GM12878 (cell line): ENCODE data around the gene F2RL1. TPM values are rescaled to one million over a fixed set of nuclear protein-coding genes. Genes with fewer than 3 reads are reported as not detected.

Source experiments
- BCL11A ChIP-seq: IDR thresholded peaks from 2 replicates; pipeline ENCODE4 v1.6.1; 2011; ENCODE audit warnings: low read depth, low read length
- CBFB ChIP-seq: IDR thresholded peaks from 2 replicates; pipeline ENCODE4 v1.6.1; 2016; ENCODE audit warnings: antibody characterized with exemption, low read depth
- CBX3 ChIP-seq: fragments of 200-600 bp; sonication (generic); IDR thresholded peaks from 2 replicates; pipeline ENCODE4 v1.6.1; 2016; ENCODE audit warnings: low read depth, borderline replicate concordance
- CHD2 ChIP-seq: IDR thresholded peaks from 2 replicates; pipeline ENCODE4 v1.6.1; 2011; ENCODE audit warnings: low read depth, low read length, improper control_type of control experiment, borderline replicate concordance
- CREM ChIP-seq: IDR thresholded peaks from 2 replicates; pipeline ENCODE4 v1.6.1; 2014; ENCODE audit warnings: antibody characterized with exemption, low read depth
- CTCF ChIP-seq, 3 experiments: IDR thresholded peaks in 2 of 3; conservative IDR thresholded peaks in 1 of 3; 2 replicates each; pipeline ENCODE4 v1.5.1; 2011; ENCODE audit warnings: low read depth in 3 of 3, low read length in 3 of 3, mild to moderate bottlenecking in 3 of 3, control low read depth in 2 of 3, moderate library complexity in 2 of 3, inconsistent platforms in 1 of 3, mixed read lengths in 1 of 3; ENCODE audit not compliant: control insufficient read depth in 2 of 3, insufficient read depth in 1 of 3; ENCODE audit errors: extremely low read depth in 1 of 3
- ESRRA ChIP-seq: IDR thresholded peaks from 2 replicates; pipeline ENCODE4 v1.6.1; 2012; ENCODE audit warnings: mild to moderate bottlenecking, low read length, improper control_type of control experiment
- FOXM1 ChIP-seq: IDR thresholded peaks from 2 replicates; pipeline ENCODE4 v1.6.1; 2012; ENCODE audit warnings: low read depth, mild to moderate bottlenecking, inconsistent platforms, low read length, moderate library complexity
- HDAC6 ChIP-seq: fragments of 200-600 bp; sonication (generic); IDR thresholded peaks from one replicate; pipeline ENCODE4 v1.8.0; 2017; ENCODE audit warnings: antibody characterized with exemption; ENCODE audit not compliant: unreplicated experiment
- IKZF2 ChIP-seq, 2 experiments: fragments of 450-650 bp; IDR thresholded peaks; 2 replicates each; pipeline ENCODE4 v1.6.1; 2017; ENCODE audit warnings: mild to moderate bottlenecking in 2 of 2, moderate library complexity in 2 of 2
- IRF4 ChIP-seq: IDR thresholded peaks from 2 replicates; pipeline ENCODE4 v1.6.1; 2011; ENCODE audit warnings: low read depth, low read length
- JUNB ChIP-seq: IDR thresholded peaks from 2 replicates; pipeline ENCODE4 v1.6.1; 2016; ENCODE audit warnings: antibody characterized with exemption, mild to moderate bottlenecking
- LARP7 ChIP-seq: fragments of 450-650 bp; IDR thresholded peaks from 2 replicates; pipeline ENCODE4 v1.6.1; 2017; ENCODE audit warnings: mild to moderate bottlenecking
- MAX ChIP-seq: IDR thresholded peaks from 2 replicates; pipeline ENCODE4 v1.6.1; 2012; ENCODE audit warnings: low read depth, low read length, improper control_type of control experiment
- RAD21 ChIP-seq: IDR thresholded peaks from 2 replicates; pipeline ENCODE4 v1.6.1; 2011; ENCODE audit warnings: mild to moderate bottlenecking, low read depth, low read length, moderate library complexity; ENCODE audit not compliant: insufficient read depth
- SIX5 ChIP-seq: IDR thresholded peaks from 2 replicates; pipeline ENCODE4 v1.6.1; 2011; ENCODE audit warnings: mild to moderate bottlenecking, low read depth, low read length, moderate library complexity; ENCODE audit not compliant: severe bottlenecking
- SKIL ChIP-seq: fragments of 450-650 bp; IDR thresholded peaks from 2 replicates; pipeline ENCODE4 v1.6.1; 2017; ENCODE audit warnings: mild to moderate bottlenecking, low read depth, inconsistent platforms; ENCODE audit not compliant: poor library complexity, severe bottlenecking
- STAT1 ChIP-seq: fragments of 450-650 bp; conservative IDR thresholded peaks from 2 replicates; pipeline ENCODE4 v1.6.1; 2014; ENCODE audit warnings: antibody characterized with exemption, mild to moderate bottlenecking
- YBX1 ChIP-seq: fragments of 450-650 bp; IDR thresholded peaks from 2 replicates; pipeline ENCODE4 v1.6.1; 2016; ENCODE audit warnings: antibody characterized with exemption
- ZNF274 ChIP-seq: IDR thresholded peaks from one replicate; pipeline ENCODE4 v1.8.0; 2011; ENCODE audit not compliant: insufficient read length, insufficient read depth
- ZNF384 ChIP-seq: IDR thresholded peaks from 2 replicates; pipeline ENCODE4 v1.6.1; 2012; ENCODE audit warnings: low read depth, mild to moderate bottlenecking, low read length, improper control_type of control experiment, borderline replicate concordance
- polyA plus RNA-seq, 11 experiments: library from polyadenylated mRNA; depleted of rRNA in 4 of 11; unstranded in 6 of 11; stranded (reverse) in 5 of 11; fragments of >200 nt; fragmentation: Nextera tagmentation in 4 of 11; fragmentation: Illumina TruSeq in 1 of 11; extraction: Ambion mirVana in 4 of 11; extraction: Trizol in 1 of 11; gene quantifications; 1 replicate in 1 of 11; 2 replicates in 10 of 11; pipeline versions ENCODE4 v1.2.1 to v1.2.3, GENCODE V29; 2011 to 2016; ENCODE audit warnings: inconsistent platforms in 2 of 11, missing spikeins in 2 of 11, low read depth in 1 of 11
- total RNA-seq, 4 experiments: library from RNA; depleted of rRNA in 3 of 4; stranded (reverse); fragments of >200 nt in 3 of 4; fragmentation: Illumina TruSeq in 1 of 4; extraction: Trizol in 1 of 4; gene quantifications; 2 replicates each; pipeline versions ENCODE4 v1.2.1 to v1.2.3, GENCODE V29; 2013 to 2021
- TF ChIP-seq, protein P1 (sequence below): IDR thresholded peaks from 2 replicates; pipeline ENCODE4 v1.6.1; 2011; ENCODE audit warnings: mild to moderate bottlenecking, low read depth, low read length, moderate library complexity; ENCODE audit not compliant: insufficient replicate concordance
- TF ChIP-seq, protein P2 (sequence below): fragments of 450-650 bp; IDR thresholded peaks from 2 replicates; pipeline ENCODE4 v1.6.1; 2017; ENCODE audit warnings: mild to moderate bottlenecking
- TF ChIP-seq, protein P3 (sequence below): IDR thresholded peaks from 2 replicates; pipeline ENCODE4 v1.6.1; 2012; ENCODE audit warnings: low read length, inconsistent platforms

Gene F2RL1
- total and polyA plus RNA-seq, 10 of the 15 experiments (the other 5 are each of a cell fraction or from before 2014, with no cell fraction given): 0.04 to 0.10 TPM; not detected in 8

DNA sequence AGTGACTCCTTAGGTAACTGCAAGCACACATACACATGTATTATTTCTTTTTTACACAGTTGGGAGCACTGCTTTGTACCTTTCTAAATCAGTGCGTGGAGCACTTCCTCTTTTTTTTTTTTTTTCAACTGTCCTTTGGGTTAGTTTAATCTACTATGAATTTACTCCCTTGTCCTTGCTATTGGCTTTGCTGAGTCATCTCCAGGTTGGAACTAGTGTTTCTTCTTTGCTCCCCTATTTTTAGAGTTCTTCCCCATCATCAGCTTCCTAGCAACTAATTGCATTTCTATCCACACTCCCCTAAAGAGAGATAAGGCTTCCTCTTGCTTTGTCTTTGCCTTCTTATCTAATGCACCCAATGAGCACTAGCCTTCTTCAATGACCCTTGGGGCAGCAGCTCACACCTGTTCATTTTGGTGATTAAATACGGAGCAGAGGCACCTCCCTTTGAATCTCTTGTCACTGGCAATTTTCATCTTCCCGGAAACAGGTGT is 55.3 kb downstream of the F2RL1 start (continued):
- TF ChIP-seq ZNF274 (no peak), CBX3 (no peak), ESRRA (no peak), SIX5 (no peak), YBX1 (no peak), FOXM1 (no peak), HDAC6 (no peak), JUNB (peak; percentile 30), SKIL (no peak), ZNF384 (peak; percentile 95), MAX (no peak), IRF4 (0 out of 2 replicates have a peak, but pooled peaks have one; percentile 18), IKZF2 (IDR thresholded peaks at IDR 0.05) (peak; percentile 11 to 58; a peak in 3 of 4 replicates), CTCF (IDR thresholded peaks at IDR 0.05 in 2 of 3, conservative IDR thresholded peaks at IDR 0.05 in 1 of 3; ENCODE audit: control insufficient read depth in 2 of 3, extremely low read depth in 1 of 3, insufficient read depth in 1 of 3, low read depth in 3 of 3, low read length in 3 of 3) (no peak), BCL11A (0 out of 2 replicates have a peak, but pooled peaks have one; percentile 14), RAD21 (no peak), LARP7 (no peak), CREM (no peak), CBFB (no peak), CHD2 (no peak), STAT1 (no peak)
- TF ChIP-seq, protein P1, sequence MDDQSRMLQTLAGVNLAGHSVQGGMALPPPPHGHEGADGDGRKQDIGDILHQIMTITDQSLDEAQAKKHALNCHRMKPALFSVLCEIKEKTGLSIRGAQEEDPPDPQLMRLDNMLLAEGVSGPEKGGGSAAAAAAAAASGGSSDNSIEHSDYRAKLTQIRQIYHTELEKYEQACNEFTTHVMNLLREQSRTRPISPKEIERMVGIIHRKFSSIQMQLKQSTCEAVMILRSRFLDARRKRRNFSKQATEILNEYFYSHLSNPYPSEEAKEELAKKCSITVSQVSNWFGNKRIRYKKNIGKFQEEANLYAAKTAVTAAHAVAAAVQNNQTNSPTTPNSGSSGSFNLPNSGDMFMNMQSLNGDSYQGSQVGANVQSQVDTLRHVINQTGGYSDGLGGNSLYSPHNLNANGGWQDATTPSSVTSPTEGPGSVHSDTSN: no peak
- TF ChIP-seq, protein P2, sequence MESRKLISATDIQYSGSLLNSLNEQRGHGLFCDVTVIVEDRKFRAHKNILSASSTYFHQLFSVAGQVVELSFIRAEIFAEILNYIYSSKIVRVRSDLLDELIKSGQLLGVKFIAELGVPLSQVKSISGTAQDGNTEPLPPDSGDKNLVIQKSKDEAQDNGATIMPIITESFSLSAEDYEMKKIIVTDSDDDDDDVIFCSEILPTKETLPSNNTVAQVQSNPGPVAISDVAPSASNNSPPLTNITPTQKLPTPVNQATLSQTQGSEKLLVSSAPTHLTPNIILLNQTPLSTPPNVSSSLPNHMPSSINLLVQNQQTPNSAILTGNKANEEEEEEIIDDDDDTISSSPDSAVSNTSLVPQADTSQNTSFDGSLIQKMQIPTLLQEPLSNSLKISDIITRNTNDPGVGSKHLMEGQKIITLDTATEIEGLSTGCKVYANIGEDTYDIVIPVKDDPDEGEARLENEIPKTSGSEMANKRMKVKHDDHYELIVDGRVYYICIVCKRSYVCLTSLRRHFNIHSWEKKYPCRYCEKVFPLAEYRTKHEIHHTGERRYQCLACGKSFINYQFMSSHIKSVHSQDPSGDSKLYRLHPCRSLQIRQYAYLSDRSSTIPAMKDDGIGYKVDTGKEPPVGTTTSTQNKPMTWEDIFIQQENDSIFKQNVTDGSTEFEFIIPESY: no peak
- TF ChIP-seq, protein P3, sequence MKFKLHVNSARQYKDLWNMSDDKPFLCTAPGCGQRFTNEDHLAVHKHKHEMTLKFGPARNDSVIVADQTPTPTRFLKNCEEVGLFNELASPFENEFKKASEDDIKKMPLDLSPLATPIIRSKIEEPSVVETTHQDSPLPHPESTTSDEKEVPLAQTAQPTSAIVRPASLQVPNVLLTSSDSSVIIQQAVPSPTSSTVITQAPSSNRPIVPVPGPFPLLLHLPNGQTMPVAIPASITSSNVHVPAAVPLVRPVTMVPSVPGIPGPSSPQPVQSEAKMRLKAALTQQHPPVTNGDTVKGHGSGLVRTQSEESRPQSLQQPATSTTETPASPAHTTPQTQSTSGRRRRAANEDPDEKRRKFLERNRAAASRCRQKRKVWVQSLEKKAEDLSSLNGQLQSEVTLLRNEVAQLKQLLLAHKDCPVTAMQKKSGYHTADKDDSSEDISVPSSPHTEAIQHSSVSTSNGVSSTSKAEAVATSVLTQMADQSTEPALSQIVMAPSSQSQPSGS: no peak
